ENCODE measurements around the gene HRC.

The HRC gene

DNA sequence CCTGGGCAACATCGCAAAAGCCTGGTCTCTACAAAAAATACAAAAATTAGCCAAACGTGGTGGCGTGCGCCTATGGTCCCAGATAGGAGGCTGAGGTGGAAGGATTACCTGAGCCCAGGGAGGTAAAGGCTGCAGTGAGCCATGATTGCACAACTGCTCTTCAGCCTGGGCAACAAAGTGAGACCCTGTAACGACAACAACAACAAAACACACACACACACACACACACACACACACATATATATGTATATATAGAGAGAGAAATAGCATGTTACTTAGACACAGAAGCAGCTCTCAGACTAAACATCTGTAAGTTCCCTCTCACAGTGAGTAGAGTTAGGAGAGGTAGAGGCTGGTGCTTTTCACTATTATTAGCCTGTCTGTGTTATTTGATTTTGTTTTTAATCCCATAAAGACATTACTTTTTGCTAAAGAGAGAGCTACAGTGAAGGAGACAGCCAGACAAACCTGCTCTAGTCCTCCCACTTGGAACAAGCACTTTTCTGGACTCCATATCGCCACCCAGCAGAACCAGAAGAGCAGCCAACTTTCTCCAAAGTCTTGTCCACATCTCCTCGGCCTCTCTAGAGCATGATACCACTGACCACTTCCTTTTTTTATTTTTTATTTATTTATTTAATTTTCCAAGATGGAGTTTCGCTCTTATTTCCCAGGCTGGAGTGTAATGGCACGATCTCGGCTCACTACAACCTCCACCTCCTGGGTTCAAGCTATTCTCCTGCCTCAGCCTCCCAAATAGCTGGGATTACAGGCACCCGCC lies 43.8 kb downstream of the HRC start:
- DNase-seq: no peak

DNA sequence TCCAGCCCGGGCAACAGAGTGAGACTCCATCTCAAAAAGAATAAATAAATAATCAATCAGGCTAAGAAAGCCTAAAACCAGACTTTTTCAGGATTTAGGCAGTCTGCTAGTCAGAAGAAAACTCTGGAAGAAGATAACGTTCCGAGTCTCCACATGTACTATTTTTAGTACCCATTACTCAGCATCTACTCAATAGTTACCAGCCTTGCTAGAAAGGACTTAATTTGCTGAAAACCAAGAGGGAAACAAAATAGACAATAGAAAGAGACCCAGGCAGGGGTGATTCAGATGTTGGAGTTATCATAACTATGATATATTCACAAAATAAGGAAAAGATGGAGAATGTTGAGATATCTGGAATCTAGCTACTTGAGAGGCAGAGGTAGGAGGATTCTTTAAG lies 44.6 kb downstream of the HRC start:
- no peak for DNase-seq

DNA sequence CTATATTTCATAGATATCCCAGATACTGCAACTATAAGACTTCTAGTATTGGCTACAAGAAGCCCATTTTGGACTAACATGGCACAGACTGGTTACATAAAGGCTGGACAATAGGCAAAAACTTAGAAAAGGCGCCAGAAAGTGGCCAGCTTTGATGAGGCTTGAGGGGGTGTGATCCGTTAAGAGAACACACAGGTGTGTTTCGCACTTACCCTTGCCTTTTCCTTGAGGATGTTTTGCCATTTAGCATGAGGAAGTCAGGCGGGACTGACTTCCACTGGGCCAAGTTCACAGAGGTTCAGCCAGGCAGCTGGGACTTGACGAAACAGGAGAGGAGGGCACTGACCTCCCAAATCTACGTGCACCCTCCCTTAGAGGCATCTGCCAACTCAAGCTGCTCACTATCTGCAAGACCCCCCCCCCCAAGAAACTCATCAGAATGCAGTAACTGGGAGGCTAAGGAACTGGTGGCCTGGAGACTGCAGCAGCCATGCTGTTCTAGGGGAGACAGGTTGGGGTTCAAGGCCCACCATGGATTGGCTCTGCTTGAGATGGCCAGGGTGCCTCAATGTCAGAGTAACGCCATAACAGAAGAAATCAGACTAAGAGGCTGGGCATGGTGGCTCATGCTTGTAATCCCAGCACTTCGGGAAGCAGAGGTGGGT lies 45.5 kb downstream of the HRC start:
- no peak for DNase-seq

DNA sequence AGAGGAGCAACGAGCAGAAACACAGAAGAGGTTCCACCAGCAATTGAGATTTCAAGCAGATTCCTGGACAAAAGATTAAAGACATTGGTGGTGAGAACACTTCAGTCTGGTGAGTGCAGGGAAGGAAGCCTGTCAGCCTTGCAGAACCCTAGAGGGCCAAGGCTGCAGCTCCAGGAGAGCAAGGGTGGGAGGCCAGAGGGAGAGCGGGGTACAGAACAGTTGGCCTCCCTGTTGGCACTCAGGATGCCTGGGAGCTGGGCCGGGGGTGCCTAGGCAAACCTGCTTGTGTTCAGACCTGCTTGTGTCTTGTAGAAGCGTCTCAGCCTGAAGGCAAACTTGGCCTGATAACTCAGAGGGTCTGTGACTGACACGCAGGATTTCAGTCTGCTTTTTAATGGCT lies 46.1 kb downstream of the HRC start:
- no peak for DNase-seq

DNA sequence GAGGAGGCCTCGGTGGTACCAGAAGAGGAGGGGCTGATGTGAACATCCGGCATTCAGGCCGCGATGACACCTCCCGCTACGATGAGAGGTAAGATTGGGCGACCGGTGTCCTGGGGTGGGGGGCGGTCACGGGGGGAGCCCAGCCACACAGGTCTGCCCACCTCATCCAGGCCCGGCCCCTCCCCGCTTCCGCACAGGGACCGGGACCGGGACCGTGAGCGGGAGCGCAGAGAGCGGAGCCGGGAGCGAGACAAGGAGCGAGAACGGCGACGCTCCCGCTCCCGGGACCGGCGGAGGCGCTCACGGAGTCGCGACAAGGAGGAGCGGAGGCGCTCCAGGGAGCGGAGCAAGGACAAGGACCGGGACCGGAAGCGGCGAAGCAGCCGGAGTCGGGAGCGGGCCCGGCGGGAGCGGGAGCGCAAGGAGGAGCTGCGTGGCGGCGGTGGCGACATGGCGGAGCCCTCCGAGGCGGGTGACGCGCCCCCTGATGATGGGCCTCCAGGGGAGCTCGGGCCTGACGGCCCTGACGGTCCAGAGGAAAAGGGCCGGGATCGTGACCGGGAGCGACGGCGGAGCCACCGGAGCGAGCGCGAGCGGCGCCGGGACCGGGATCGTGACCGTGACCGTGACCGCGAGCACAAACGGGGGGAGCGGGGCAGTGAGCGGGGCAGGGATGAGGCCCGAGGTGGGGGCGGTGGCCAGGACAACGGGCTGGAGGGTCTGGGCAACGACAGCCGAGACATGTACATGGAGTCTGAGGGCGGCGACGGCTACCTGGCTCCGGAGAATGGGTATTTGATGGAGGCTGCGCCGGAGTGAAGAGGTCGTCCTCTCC lies 47.4 kb downstream of the HRC start:
- DNase-seq: no peak

DNA sequence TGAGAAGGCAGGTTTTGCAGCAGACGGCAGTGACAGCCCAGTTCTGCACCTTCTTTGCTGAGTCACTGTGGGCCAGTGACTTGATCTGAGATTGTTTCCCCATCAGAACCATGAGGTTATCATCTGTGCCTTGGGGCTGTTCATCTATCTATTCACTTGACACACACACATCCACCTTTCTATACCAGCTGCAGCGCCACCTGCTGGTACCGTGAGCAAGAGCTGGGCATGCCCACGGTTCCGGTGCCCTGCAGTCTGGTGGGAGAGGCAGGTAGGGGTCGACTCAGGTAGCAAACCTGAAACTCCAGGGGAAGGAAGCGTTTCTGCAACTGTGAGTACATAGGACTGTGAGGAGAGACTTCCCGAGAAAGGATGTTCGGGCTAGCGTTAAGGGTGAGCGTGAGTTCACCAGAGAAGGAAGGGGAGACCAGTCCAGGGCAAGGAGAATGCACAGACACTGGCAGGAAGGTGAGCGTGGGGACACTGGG lies 48.5 kb downstream of the HRC start:
- DNase-seq: peak; percentile 59

DNA sequence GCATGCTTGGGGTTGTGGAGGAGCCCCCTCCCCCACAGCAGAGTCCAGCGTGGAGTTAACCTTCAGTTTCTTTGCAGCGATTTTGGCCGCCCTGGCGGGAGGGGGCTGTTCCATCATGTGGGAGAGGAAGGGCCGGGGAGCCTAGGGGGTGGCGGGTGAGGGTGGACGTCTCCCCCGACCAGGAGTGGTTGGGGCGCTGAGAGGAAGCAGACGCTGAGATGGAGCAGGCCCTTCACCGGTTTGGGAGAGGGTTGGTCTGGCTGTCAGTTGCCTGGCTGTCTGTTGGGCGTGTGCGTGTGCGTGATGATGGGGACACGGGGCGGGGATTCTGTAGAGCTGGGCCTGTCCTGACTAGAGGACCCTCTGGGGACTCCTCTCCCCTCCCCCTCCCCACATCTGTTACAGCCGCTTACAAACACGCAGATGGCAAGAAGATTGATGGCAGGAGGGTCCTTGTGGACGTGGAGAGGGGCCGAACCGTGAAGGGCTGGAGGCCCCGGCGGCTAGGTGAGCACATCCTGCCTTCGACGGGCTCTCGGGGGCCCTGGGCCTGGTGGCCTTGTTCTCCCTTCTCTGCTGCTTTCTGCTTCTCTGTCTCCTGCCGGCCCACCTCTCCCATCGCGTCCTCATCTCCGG lies 50.8 kb downstream of the HRC start:
- DNase-seq: no peak

DNA sequence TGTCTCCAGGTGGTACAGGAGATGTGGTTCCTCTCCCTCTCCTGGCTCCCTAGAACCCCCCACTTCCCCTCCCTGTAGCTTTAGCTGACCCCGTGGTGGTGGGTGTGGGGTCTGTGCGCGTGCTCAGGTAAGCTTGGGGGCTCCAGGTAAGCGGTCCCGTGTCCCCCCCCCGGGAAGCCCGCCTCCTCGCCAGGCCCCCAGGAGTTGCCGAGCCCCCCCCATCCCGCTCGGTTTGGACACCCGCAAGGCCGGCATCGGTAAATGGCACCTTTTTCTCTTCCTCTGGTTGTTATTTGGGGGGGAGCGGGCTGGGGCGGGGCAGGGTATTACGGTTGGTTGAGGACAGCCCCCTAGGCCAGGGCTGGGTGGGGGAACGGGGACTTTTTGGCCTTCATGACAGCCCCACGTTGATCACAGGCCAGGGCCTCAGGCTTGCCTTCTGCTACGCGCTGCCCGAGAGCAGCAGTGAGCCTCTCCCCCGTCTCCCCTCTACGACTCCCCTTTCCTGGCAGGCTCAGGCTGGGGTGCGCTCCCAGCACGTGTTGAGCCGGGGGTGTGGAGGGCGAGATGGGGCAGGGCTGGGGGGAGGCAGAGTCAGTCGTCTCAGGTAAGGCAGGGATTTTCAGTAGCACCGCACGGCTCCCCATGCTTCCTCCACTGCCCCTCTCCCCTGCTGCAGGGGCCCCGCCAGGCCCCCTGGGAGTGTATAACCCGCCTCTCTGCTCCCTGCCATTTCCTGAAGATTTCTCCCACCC lies 51.7 kb downstream of the HRC start:
- DNase-seq: no peak

DNA sequence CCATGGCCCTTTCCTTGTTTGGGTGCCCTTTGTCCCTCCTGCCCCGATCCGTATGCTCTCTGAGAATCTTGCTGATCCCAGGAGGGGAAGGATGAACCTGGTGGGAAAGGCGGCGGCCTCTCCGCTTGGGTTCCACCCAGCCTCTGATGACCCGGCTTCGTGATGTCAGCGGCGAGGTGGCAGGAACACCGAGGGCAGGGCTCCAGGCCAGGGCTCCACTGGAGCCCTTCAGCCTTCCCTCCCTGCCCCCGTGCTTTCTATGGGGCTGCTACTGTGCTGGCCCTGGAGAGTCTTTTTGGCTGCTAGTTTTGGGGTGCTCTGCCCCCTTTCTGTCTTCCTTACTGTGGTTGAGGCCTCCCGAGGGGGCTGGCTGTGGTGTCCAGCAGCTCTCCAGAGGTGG lies 52.9 kb downstream of the HRC start:
- DNase-seq: no peak

Measured in NCI-H69 (cell line).